DOHH2 (cell line): ENCODE measurements around the gene CFAP53.

Source experiments
- CTCF ChIP-seq: fragments of 200-600 bp; sonication (generic); IDR thresholded peaks from one replicate; pipeline ENCODE4 v1.5.1; 2014; ENCODE audit warnings: antibody characterized with exemption, mild to moderate bottlenecking, low read depth, low read length; ENCODE audit not compliant: poor library complexity, severe bottlenecking
- EZH2phosphoT487 ChIP-seq: fragments of 200-600 bp; sonication (generic); IDR thresholded peaks from 2 replicates; pipeline ENCODE4 v1.6.1; 2017; ENCODE audit warnings: borderline replicate concordance, mild to moderate bottlenecking, antibody characterized with exemption, low read length, moderate library complexity, mixed read lengths

GRCh38 chr18:50301074-50301473, 34.8 kb upstream of the CFAP53 start:
- TF ChIP-seq CTCF: no peak
- no peak for TF ChIP-seq EZH2phosphoT487
